Panc1 (cell line): ENCODE data around the gene TBC1D2B. TPM values are rescaled to one million over a fixed set of nuclear protein-coding genes. Genes with fewer than 3 reads are reported as not detected.
A peak's percentile ranks its signal among the peaks of the same experiment; 100 is the strongest.

ENCODE experiments used
- ATAC-seq: fragments of 200-7000 bp; cut with Tn5 transposase; 2 replicates; pipeline ENCODE4 v1.9.1; 2020; ENCODE audit warnings: mild to moderate bottlenecking, moderate library complexity
- Bru-seq: library from RNA; stranded (reverse); fragments of 400-500 nt; gene quantifications from one replicate; lab custom pipeline; 2021; lab: Mats Ljungman, UMichigan
- BruChase-seq, 2 experiments: library from RNA; stranded (reverse); fragments of 400-500 nt; gene quantifications; one replicate each; lab custom pipeline; 2021; lab: Mats Ljungman, UMichigan
- BruUV-seq: library from RNA; stranded (reverse); fragments of 400-500 nt; replicated peaks from 2 replicates; lab custom pipeline; 2021; lab: Mats Ljungman, UMichigan
- CTCF ChIA-PET: fragments of 300-600 bp; sonication (Branson Sonifier 250); formaldehyde crosslinking; loops from one replicate; lab custom pipeline; 2022; ENCODE audit warnings: antibody characterized with exemption; lab: Charles Lee
- POLR2A ChIA-PET: fragments of 300-600 bp; sonication (Branson Sonifier 250); formaldehyde crosslinking; loops from one replicate; lab custom pipeline; 2022; ENCODE audit warnings: antibody characterized with exemption; lab: Charles Lee
- DNase-seq: peaks from one replicate; pipeline ENCODE4 v3.0.0-alpha.2; 2010; ENCODE audit warnings: low read depth, low spot score
- H3K27ac ChIP-seq: 2 replicates; pipeline ENCODE4 v1.5.1; 2011; ENCODE audit warnings: mild to moderate bottlenecking, low read length, inconsistent platforms
- H3K27me3 ChIP-seq: fragments of 200-500 bp; sonication (Bioruptor generic); 2 replicates; pipeline ENCODE4 v1.6.0; 2014; ENCODE audit warnings: low read length, inconsistent platforms; ENCODE audit not compliant: control insufficient read depth, insufficient read depth
- H3K36me3 ChIP-seq: fragments of 200-500 bp; sonication (Bioruptor generic); 2 replicates; pipeline ENCODE4 v1.5.1; 2014; ENCODE audit warnings: inconsistent platforms, mild to moderate bottlenecking, low read length, moderate library complexity; ENCODE audit not compliant: control insufficient read depth, insufficient read depth
- H3K4me1 ChIP-seq: 2 replicates; pipeline ENCODE4 v1.5.1; 2011; ENCODE audit warnings: inconsistent platforms, mild to moderate bottlenecking, low read length, moderate library complexity; ENCODE audit not compliant: control insufficient read depth, insufficient read depth
- H3K4me3 ChIP-seq, 2 experiments: 2 replicates each; pipeline ENCODE4 v1.5.1; 2011 to 2012; ENCODE audit warnings: low read depth in 2 of 2, low read length in 2 of 2, mild to moderate bottlenecking in 2 of 2, inconsistent platforms in 1 of 2, moderate library complexity in 1 of 2
- H3K9me3 ChIP-seq: fragments of 200-500 bp; sonication (Bioruptor generic); 2 replicates; pipeline ENCODE4 v1.5.1; 2014; ENCODE audit warnings: low read depth, mild to moderate bottlenecking, inconsistent platforms, low read length, moderate library complexity; ENCODE audit not compliant: control insufficient read depth, insufficient read depth
- POLR2AphosphoS5 ChIP-seq: IDR thresholded peaks from 2 replicates; pipeline ENCODE4 v1.6.1; 2012; ENCODE audit warnings: mild to moderate bottlenecking, low read depth, low read length, moderate library complexity
- REST ChIP-seq, 2 experiments: IDR thresholded peaks; 2 replicates each; pipeline ENCODE4 v1.6.1; 2011 to 2012; ENCODE audit warnings: low read depth in 2 of 2, control low read depth in 1 of 2, low read length in 1 of 2, mild to moderate bottlenecking in 1 of 2, moderate library complexity in 1 of 2; ENCODE audit not compliant: insufficient read depth in 1 of 2
- SIN3A ChIP-seq: IDR thresholded peaks from 2 replicates; pipeline ENCODE4 v1.6.1; 2012; ENCODE audit warnings: low read depth, mild to moderate bottlenecking, low read length, moderate library complexity, borderline replicate concordance; ENCODE audit not compliant: insufficient read depth
- TCF7L2 ChIP-seq: IDR thresholded peaks from 2 replicates; pipeline ENCODE4 v1.6.1; 2011; ENCODE audit warnings: mild to moderate bottlenecking, low read depth, low read length, inconsistent platforms
- in situ Hi-C: cut with HindIII; loops from 2 replicates; pipeline ENCODE4 v1.10.0; 2016; ENCODE audit warnings: low sequenced_read_pairs, low pct_unique_long_range_greater_than_20kb
- intact Hi-C: fragments of 100-400 bp; cut with micrococcal nuclease; formaldehyde crosslinking; loops from one replicate; pipeline ENCODE4 v1.10.0; 2022; ENCODE audit not compliant: unreplicated experiment
- long read RNA-seq: library from polyadenylated mRNA; unstranded; transcript quantifications from one replicate; pipeline ENCODE4 v2.0.0, GENCODE V29; 2021; ENCODE audit not compliant: unreplicated experiment
- polyA plus RNA-seq: library from polyadenylated mRNA; unstranded; fragments of >200 nt; gene quantifications from one replicate; pipeline ENCODE4 v1.2.1, GENCODE V29; 2012; ENCODE audit warnings: missing spikeins; ENCODE audit not compliant: insufficient read length
- total RNA-seq: library from RNA; stranded (reverse); gene quantifications from one replicate; pipeline ENCODE4 v1.2.1, GENCODE V29; 2021; ENCODE audit not compliant: unreplicated experiment

TBC1D2B gene
- total RNA-seq = 59.3 TPM
- polyA plus RNA-seq = 45.7 TPM
- Bru-seq, nascent RNA = percentile 86 among the genes with signal in this experiment
- percentile 79 among the genes with signal in this experiment for BruChase-seq, experiment 1, labeled RNA remaining after a 2-hour chase
- BruChase-seq, experiment 2, labeled RNA remaining after a 6-hour chase = percentile 79 among the genes with signal in this experiment
- long read RNA-seq, full-length matches to known transcripts = 100 of 153 reads
- long read RNA-seq, partial matches to known transcripts = 37 of 153 reads
- long read RNA-seq, other reads (novel, unspliced or antisense) = 16 of 153 reads

- peak; percentile 87 for ATAC-seq
- Histone ChIP-seq H3K9me3 (no peaks in the 10 kb centered on the region), H3K27me3 (no peaks in the 10 kb centered on the region), H3K36me3 (no peaks in the 10 kb centered on the region), H3K27ac (peak within 1 kb of the TSS; percentile 90), H3K4me1 (peaks cover 26% of the 10 kb centered on the region), H3K4me3 (peak within 1 kb of the TSS; percentile 67 to 89)
- POLR2A ChIA-PET = no interaction called here
- CTCF ChIA-PET = no interaction called here
- BruUV-seq = no TSS peak
- no peak for DNase-seq
- in situ Hi-C loops = no loop called here
- intact Hi-C loops = no loop called here
- peak; percentile 55; the same call in 1 of the 2 replicates for TF ChIP-seq SIN3A
- no peak; the same call in 1 of the 2 replicates for TF ChIP-seq POLR2AphosphoS5
- TF ChIP-seq REST (IDR thresholded peaks at IDR 0.05; ENCODE audit: insufficient read depth in 1 of 2, low read depth in 2 of 2, low read length in 1 of 2) = no peak
Observed at GRCh38 chr15:78077053-78077870, at the start of gene TBC1D2B. TSS of gene TBC1D2B (minus strand) at chr15:78077711. CDS start at chr15:78077652, 59 bp downstream.

- DNase-seq (no peak), ATAC-seq (no peak)
- no TSS peak for BruUV-seq
- H3K9me3 ChIP-seq = no peaks in the 10 kb centered on the region
- 0 out of 2 replicates have a peak, but pooled peaks cover under 1% of the 10 kb centered on the region for H3K4me1 ChIP-seq
- intact Hi-C loops (no loop called here), in situ Hi-C loops (loop anchor here (25.0 kb wide), 1 partner anchor 137 kb away; the partner anchor contains the start of gene DNAJA4)
- no peak overlapping the region for H3K4me3 ChIP-seq
- no peak overlapping the region for H3K27ac ChIP-seq
- ChIA-PET CTCF (no interaction called here), POLR2A (no interaction called here)
- H3K27me3 ChIP-seq = no peaks in the 10 kb centered on the region
- H3K36me3 ChIP-seq = no peaks in the 10 kb centered on the region
- TF ChIP-seq TCF7L2 = no peak
- TF ChIP-seq REST (IDR thresholded peaks at IDR 0.05; ENCODE audit: insufficient read depth in 1 of 2, low read depth in 2 of 2, low read length in 1 of 2) = peak in 1 of 2 experiments; percentile 60; a peak in 1 of 4 replicates
Observed at GRCh38 chr15:78125267-78125666, 47.8 kb upstream of the TBC1D2B start.
